Measurements from ENCODE around the gene RFC4.

GRCh38 chr3:186784820-186785494 lies 21.3 kb downstream of the RFC4 start:
- TF ChIP-seq POLR2AphosphoS5 (IDR thresholded peaks at IDR 0.05) (no peak), EP300 (IDR thresholded peaks at IDR 0.05) (no peak), CTCF (IDR thresholded peaks at IDR 0.05) (no peak), POLR2A (IDR thresholded peaks at IDR 0.05; ENCODE audit: low read depth) (no peak)

Data from esophagus muscularis mucosa (tissue), 4 donors.